NCI-H2227 (cell line): ENCODE measurements around the gene FBXW5.

Experiments used
- DNase-seq: peaks from one replicate; lab custom pipeline; 2025; ENCODE audit not compliant: unreplicated experiment; lab: John Stamatoyannopoulos, UW

Gene FBXW5

DNA sequence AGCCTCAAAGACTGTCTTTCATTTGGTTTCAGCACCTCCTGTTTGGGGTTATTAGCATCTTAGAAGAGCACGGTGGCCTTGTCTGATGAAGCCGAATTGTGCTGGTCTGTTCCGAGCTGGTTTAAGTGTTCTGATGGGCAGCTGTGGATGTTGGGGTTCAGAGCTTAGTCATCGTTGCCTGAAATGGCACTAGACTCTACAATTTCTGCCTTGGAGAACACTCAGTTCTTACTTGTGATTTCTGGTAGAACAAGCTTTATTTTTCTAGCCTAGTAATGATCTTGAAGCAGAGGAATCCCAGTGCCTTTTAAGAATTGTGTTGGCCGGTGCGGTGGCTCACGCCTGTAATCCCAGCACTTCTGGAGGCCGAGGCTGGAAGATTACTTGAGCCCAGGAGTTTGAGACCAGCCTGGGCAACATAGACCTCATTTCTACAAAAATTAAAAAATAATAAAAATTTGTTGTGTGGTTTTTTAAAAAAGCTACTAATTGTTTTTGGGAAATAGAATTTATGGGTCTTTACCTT, 7.8 kb downstream of the FBXW5 start:
- DNase-seq = no peak

DNA sequence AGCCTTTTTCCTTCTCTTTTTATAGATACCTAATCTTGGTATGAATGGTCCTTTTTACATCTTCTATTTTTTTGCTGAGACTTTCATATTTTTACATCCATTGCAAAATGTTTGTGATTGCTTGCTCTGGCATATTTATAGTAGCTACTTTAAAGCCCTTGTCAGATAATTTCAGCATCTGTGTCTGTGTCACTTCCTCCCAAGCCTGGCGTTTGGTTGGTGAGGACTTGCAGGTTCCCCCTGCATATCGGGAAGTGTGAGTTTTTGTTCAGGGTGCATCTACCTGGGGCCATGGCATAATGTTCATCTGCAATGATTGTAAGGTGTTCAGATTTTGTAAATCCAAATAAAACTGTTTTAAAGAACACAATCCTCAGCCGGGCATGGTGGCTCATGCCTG, 8.9 kb downstream of the FBXW5 start:
- no peak for DNase-seq

DNA sequence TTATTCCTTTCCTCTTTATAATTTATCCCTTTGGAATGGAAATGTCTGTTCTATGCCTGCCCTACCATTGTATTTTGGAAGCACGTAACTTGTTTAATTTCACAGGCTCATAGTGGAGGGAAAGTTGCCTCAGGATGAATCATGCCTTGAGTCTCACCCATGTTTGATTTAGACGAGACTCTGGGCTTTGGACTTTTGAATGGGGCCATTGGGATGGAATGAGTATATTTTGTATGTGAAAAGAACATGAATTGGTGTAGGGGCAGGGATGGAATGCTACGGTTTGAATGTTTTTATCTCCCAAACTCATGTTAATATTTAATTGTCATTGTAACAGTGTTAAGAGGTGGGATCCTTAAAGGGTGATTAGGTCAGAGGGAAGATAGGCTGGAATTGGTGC, 10.3 kb downstream of the FBXW5 start:
- no peak for DNase-seq

DNA sequence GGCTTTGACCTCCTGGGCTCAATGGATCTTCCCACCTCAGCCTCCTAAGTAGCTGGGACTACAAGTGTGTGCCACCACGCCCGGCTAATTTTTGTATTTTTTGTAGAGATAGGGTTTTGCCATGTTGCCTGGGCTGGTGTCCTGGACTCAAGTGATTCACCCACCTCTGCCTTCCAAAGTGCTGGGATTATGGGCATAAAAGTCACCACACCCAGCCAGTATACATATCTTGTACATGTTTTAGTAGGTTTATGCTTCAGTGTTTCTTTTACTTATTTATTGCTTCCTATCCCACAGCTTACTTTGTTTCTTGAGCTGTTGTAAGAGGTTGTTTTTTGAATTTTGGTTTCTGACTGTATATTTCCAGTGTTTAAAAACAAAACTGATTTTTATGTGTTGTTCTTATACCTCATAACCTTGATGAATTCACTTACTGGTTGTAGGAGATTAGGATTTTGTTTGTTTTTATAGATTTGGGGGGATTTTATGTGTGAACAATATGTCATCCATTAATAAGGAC, 12.9 kb downstream of the FBXW5 start:
- DNase-seq = no peak

DNA sequence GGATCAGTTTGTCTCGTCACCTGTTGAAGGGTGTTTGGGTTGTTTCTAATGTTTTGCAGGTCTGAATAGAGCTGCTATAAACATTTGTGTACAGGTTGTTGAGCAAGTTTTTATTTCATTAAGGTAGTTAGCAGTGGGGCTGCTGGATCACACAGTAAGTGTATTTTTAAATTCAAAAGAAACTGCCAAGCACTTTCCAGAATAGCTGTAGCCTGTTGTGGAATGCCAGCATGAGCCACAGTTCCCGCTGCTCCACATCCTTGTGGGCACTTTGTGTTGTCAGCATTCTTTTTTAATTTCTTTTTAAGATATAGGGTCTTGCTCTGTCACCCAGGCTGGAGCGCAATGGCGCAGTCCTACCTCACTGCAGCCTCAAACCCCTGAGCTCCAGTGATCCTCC, 14.5 kb downstream of the FBXW5 start:
- DNase-seq = no peak

DNA sequence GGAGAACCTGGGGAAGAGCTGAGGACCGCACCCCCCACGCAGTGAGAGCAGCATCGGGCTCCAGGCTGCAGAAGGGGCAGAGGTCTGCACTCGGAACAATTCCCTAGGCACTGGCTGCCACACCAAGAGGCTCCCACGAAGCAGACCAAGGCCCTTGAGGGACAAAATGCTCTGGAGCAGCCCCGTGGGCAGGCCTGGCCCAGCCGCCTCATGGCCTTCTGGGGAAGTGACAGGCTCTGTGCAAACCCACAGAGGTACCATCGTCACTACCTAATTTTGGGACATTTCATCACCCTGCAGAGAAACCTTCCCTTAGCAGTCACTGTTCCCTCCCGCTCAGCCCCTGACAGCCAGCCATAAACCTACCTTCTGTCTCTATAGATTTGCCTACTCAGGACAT, 15.9 kb downstream of the FBXW5 start:
- DNase-seq = no peak

DNA sequence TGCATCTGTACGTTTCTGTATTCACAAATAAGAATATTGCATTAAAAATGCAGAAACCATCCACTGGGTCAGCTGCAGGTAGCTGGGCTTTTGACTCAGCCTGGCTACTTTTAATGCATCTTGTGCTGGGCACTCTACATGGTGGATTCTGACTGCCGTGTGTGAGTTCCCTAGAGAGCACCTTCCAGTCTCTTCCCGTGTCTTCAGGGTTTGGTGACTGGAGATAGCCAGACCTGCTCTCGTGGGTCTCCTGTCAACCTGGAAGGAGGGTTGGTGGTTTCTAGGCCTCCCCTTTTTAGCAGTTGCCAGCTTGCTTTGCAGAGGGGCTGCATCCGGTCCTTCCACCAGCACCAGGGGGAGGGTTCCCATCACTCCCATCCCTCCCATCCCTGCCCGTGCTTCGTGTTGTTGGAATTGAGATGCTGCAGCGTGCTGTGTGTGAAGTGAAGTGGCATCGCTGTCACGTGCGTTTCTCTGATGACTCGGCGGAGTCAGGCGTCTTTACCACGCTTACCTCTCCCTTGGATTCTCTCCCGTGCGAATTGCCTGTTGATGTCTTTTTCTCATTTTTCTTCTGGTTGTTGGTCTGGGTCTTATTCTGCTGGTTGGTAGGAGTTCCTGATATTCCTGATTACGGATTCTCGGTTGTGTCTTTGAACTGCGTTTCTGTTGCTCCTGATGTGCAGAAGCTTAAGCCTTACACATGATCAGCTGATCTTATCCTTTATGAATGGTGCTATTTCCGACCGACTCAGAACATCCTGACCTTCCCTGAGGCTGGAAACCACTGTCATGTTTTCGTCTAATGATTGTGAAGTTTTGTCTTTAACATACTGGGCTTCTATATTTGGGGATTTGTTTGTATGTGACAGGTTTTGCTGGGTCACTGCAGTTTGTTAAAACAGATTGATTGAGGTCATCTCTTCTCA, 16.9 kb downstream of the FBXW5 start:
- DNase-seq = no peak

DNA sequence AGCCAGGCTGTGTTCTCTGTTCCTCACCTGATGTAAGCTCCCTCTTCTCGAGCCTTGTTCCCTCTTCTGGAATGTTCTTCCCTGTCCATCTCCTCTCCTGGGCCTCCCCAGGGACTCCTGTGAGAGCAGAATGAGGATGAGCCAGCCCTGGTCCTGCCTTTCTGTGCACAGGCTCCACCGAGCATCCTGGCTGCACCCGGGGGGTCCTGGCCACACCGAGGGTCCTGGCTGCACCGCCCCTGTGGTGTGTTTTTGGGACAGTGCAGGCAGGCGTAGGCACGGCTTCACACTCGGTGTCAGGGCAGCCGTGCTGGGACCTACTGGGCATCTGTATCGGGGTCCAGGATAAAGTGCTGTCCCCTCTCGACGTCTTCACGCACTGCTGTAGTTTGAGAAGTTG, 17.8 kb downstream of the FBXW5 start:
- no peak for DNase-seq

DNA sequence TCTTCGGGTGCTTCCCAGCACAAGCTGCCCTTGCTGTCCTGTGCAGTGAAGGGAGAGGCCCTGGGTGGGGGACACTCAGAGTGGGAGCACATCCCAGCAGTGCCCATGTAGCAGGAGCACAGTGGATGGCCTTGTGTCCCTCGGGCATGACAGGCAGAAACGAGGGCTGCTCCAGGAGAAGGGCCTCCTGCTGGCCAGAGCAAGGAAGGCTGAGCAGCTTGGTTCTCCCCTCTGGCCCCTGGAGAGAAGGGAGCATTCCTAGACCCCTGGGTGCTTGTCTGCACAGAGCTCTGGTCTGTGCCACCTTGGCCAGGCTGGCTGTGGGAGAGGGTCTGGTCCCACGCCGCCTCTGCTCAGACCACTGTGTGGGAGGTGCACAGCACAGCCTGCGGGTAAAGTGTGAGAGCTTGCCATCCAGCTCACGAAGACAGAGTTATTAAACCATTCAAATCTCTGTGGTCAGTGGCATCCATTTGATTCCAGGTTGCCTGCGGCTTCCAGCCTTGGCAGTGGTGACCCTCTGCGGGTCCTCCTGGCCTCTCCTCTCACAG, 18.3 kb downstream of the FBXW5 start:
- no peak for DNase-seq

DNA sequence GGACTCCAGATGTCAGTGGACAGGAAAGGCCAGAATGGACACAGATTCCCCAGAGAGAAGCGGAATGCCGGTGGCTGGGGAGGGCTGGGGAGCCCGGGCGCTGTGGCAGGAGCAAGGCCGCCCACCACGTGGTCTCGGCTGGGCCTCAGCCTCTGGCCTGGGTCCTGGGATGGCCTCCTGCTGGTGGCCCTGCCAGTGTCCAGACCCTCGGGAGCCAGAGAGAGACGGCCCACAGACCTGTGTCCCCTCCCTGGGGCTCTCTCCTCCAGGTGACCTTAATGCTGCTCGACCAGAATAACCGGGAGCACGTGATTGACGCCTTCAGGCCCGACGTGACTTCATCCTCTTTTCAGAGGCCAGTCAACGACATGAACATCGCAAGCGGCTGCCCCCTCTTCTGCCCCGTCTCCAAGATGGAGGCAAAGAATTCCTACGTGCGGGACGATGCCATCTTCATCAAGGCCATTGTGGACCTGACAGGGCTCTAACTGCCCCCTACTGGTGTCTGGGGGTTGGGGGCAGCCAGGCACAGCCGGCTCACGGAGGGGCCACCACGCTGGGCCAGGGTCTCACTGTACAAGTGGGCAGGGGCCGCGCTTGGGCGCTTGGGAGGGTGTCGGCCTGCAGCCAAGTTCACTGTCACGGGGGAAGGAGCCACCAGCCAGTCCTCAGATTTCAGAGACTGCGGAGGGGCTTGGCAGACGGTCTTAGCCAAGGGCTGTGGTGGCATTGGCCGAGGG, 19.0 kb downstream of the FBXW5 start:
- no peak for DNase-seq

DNA sequence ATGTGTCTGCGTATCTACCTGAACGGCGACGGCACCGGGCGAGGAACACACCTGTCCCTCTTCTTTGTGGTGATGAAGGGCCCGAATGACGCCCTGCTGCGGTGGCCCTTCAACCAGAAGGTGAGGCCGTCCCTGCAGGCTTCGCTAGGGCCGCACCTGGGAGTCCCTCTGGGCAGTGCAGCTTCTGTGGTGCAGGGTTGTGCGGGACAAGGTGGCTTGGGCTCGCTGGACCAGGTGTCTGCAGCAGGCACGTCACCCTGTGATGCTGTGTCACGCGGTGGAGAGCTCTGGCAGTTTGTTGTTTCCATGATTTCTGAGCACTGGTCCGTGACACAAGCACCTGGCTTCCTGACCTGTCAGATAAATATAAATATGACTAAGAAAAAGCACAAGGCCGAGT, 20.7 kb downstream of the FBXW5 start:
- DNase-seq = no peak

DNA sequence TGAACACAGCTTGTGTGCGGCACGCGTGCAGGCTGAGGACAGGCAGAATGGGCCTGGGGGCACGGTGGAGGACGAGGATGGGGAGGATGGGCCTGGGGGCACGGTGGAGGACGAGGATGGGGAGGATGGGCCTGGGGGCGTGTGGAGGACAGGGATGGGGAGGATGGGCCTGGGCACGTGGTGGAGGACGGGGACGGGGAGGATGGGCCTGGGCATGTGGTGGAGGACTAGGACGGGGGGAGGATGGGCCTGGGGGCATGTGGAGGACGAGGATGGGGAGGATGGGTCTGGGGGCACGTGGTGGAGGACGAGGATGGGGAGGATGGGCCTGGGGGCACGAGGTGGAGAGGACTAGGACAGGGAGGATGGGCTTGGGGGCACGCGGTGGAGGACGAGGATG, 22.0 kb downstream of the FBXW5 start:
- no peak for DNase-seq

DNA sequence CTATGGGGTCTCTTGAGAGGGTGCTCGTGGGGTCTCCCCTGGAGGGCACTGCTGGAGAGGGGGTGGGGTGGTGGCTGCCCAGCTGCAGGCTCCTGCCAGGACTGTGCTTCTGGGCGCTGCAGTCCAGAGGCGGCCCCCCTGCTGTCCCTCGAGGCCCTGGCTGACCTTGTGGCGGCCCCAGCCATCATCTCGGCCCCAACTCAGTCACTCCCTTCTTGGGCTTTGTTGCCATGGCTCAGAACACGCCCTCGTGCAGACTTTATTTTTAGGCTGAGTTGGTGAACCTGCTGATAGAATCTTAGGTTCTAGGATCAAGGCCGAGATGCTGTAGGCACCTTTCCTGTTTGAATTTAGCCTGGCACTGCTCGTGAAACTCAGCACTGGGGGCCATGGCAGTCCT, 22.8 kb downstream of the FBXW5 start:
- DNase-seq = no peak

DNA sequence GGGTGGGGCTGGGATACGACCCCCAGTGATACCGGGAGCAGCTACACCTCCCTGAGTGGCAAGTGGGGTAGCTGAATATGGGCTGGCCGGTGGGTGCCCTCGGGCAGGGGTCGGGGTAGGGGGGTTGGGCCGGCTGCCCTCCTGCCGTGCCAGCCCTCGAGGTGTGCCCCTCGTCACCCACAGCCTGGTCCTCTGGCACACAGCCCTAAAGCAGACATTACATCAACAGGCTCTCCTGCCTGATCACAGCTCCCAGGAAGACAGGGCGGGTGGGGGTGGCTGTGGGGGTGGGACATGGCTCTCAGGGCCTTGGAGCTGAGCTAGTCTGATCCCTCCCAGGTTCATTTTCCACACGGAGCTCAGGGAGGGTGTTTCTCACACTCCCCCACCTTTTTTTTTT, 23.2 kb downstream of the FBXW5 start:
- DNase-seq = no peak

DNA sequence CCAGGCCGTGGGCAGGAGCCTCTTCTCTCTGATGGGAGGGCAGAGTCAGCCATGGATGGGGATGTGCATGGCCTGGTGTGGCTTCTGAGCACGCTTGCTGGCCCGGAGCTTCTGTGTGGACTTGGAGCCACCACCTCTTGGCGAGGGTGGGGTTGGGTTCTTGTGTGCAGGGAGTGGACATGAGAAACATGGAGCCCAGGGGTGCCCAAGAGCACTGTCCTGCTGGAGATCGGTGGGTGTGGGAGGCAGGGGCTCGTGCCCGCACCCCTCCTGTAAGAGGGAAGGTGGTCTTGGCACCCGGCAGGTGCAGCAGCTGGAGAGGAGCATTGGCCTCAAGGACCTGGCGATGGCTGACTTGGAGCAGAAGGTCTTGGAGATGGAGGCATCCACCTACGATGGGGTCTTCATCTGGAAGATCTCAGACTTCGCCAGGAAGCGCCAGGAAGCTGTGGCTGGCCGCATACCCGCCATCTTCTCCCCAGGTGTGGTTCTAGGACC, 23.8 kb downstream of the FBXW5 start:
- DNase-seq = no peak

DNA sequence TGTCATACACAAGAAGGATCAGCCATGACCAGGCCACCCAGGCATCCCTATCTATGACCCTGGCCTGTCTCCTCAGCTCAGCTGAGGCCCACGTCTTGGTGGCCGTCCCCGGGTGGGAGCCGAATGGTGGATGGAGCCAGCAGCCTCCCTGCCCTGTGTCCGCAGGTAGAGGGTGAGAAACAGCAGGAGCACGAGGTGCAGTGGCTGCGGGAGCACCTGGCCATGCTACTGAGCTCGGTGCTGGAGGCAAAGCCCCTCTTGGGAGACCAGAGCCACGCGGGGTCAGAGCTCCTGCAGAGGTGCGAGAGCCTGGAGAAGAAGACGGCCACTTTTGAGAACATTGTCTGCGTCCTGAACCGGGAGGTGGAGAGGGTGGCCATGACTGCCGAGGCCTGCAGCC, 24.5 kb downstream of the FBXW5 start:
- DNase-seq = no peak

DNA sequence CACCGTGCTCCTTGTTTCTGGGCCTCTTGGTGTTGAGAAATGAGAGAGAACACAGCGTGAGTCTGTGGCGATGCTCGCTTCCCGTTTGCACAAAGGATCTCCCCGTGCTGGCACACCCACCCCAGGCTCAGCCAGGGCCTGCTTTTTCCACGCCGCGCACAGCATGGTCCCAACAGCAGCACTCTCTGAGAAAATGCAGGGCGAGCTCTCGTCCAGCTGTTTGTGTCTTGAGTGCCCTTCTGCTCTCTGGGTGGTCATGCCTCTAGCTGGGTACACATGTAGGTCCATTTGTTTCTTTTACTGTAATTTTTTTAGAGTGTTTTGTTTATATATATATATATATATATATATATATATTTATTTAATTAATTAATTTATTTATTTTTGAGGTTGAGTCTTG, 26.6 kb downstream of the FBXW5 start:
- DNase-seq = no peak

DNA sequence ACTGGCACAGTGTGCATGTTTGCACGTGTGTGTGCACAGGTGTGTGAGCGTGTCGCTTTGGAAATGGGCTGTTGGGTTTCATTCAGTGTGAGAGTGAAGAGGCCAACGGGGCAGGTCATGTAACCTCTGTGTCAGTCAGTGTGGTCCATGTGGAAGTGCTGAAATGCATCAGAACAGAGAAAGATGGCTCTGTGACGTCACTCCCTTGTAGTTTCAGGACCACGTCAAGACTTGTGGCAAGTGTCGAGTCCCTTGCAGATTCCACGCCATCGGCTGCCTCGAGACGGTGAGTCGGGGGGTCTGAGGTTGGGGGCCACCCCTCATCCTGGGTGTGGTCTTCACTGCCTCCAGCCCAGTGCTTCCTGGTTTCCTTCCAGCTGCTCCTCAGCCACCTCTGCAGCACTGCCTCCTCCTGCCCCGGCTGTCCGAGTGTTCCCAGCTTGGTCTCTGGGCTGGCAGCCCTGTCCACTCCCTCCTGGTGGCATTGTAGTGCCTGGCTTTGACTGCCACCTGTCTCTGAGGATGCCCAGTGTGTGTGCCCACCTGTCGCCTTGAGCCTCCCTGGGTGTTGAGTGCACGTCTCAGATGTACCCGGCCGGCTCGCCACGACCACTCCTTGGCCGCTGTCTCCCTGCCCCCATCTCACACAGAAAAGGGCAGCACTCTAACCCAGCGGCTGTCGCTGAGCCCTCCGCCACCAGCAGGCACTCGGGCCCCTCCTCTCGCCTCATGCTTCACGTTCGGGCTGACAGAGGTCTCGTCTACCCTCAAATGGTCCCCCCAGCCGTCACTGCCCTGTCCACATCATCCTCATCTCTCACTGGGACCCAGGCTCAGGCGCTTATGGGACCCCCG, 28.0 kb downstream of the FBXW5 start:
- DNase-seq = no peak

DNA sequence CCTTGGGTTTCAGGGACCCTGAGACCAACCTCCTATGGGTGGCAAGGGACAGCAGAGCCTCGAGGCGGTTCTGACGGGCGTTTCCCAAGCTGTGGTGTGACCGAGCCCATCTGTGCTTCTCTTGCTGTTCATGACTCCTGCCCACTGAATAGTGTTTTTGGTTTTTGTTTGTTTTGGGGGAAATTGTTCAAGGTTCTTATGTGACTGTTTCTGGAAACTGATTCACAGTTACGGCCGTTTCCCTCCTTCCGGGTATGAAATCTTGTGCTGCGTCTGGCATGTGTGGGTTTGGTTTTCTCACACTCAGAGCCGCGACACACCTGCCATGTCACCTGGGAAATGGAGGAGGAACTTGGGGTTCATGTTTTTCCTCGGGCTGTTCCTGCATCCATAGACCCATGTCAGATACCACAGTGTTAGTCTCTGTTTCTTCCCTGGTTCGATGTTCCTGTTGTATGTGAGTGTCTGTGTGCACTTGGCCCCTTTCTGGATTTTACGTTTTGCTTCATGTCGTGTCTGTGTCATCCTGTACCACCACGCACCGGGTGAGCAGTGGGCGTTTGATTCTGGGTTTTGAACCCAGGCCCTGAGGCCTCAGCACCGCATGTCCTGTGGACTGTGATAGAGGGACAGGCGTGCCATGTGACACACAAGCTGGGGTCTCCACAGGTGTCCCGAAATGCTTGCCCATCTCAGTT, 28.8 kb downstream of the FBXW5 start:
- DNase-seq = no peak
